ENCODE results near the gene ACTL6B. TPM values are rescaled to one million over a fixed set of nuclear protein-coding genes. Genes with fewer than 3 reads are reported as not detected.

The ACTL6B gene
- total and polyA plus RNA-seq, 9 of the 15 experiments (the other 6 are each of a cell fraction or from before 2014, with no cell fraction given), result not detected

DNA sequence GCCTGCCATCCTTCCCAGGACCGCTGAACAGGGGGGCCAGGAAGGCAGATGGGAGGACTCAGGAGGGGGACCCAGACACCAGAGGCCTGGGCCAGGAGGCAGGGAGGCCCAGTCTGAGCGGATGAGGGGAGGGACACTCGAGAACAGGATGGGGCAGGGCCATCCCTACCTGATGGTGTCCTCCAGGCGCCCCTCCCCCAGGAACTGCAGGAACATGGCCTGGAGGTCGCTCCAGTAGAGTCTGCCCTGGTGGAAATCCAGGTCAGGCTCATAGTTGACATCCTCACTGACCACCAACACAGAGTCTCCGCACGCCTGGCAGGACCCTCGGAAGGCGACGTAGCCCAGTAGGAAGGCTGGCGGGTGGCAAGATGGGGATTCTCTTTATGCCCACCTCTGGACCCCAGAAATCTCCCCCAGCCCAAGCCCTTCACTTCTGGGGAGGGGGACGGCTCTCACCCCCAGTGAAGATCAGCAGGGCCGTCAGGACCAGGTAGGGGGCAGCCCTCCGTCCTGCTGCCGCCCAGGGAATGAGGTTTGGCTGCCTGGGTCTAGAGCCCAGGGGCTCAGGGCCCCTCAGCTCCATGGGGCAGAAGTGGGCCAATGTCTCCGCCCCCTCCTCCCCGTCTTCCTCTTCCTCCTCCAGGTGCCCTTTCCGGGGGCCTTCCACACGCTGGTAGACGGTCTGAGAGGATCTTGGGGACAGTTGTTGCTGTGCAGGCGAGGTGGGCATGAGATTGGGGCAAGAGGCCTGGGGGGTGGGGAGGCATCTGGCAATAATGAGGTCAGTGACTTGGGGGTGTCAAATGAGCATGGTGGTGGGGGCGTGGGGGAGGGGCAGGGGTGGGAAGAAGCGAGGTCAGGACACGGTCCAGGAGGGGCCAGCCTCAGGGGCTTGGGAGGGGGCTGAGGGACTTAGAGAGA, 15.5 kb downstream of the ACTL6B start (continued):
- TF ChIP-seq ATF1 (CRISPR knock-in tag; IDR thresholded peaks at IDR 0.05), result no peak
- TF ChIP-seq ATF1 (tag; IDR thresholded peaks at IDR 0.05), result 0 out of 2 replicates have a peak, but pooled peaks have one; percentile 6
- TF ChIP-seq ESRRB (CRISPR knock-in tag; IDR thresholded peaks at IDR 0.05; ENCODE audit: borderline replicate concordance), result no peak
- TF ChIP-seq NR4A1 (CRISPR knock-in tag; IDR thresholded peaks at IDR 0.05), result no peak
- TF ChIP-seq NR4A1 (tag; IDR thresholded peaks at IDR 0.05), result no peak
- no peak for TF ChIP-seq DDX20 (tag; IDR thresholded peaks at IDR 0.05; ENCODE audit: low read depth)
- TF ChIP-seq KAT2B (IDR thresholded peaks at IDR 0.05; ENCODE audit: low read depth, low read length), result no peak
- TF ChIP-seq CHD1 (IDR thresholded peaks at IDR 0.05; ENCODE audit: low read length), result peak; percentile 55
- TF ChIP-seq MAFF (IDR thresholded peaks at IDR 0.05; ENCODE audit: low read length), result no peak
- TF ChIP-seq, protein P1, sequence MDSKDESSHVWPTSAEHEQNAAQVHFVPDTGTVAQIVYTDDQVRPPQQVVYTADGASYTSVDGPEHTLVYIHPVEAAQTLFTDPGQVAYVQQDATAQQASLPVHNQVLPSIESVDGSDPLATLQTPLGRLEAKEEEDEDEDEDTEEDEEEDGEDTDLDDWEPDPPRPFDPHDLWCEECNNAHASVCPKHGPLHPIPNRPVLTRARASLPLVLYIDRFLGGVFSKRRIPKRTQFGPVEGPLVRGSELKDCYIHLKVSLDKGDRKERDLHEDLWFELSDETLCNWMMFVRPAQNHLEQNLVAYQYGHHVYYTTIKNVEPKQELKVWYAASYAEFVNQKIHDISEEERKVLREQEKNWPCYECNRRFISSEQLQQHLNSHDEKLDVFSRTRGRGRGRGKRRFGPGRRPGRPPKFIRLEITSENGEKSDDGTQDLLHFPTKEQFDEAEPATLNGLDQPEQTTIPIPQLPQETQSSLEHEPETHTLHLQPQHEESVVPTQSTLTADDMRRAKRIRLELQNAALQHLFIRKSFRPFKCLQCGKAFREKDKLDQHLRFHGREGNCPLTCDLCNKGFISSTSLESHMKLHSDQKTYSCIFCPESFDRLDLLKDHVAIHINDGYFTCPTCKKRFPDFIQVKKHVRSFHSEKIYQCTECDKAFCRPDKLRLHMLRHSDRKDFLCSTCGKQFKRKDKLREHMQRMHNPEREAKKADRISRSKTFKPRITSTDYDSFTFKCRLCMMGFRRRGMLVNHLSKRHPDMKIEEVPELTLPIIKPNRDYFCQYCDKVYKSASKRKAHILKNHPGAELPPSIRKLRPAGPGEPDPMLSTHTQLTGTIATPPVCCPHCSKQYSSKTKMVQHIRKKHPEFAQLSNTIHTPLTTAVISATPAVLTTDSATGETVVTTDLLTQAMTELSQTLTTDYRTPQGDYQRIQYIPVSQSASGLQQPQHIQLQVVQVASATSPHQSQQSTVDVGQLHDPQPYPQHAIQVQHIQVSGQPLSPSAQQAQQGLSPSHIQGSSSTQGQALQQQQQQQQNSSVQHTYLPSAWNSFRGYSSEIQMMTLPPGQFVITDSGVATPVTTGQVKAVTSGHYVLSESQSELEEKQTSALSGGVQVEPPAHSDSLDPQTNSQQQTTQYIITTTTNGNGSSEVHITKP (IDR thresholded peaks at IDR 0.05; ENCODE audit: partially characterized antibody), result peak; percentile 32
- no peak for TF ChIP-seq SLC30A9 (CRISPR knock-in tag; IDR thresholded peaks at IDR 0.05)
- TF ChIP-seq POLR2G (IDR thresholded peaks at IDR 0.05; ENCODE audit: low read depth, low read length), result peak; percentile 72
- TF ChIP-seq TCF7 (IDR thresholded peaks at IDR 0.05; ENCODE audit: borderline replicate concordance), result no peak
- TF ChIP-seq SMARCC2 (IDR thresholded peaks at IDR 0.05; ENCODE audit: low read depth), result peak; percentile 13; the same call in 1 of the 2 replicates
- TF ChIP-seq ZNF354B (CRISPR knock-in tag; IDR thresholded peaks at IDR 0.05), result no peak
- TF ChIP-seq BDP1 (IDR thresholded peaks at IDR 0.05; ENCODE audit: insufficient read depth, insufficient read length), result no peak
- TF ChIP-seq YY1 (IDR thresholded peaks at IDR 0.05; ENCODE audit: borderline replicate concordance in 1 of 3, control insufficient read depth in 1 of 3, extremely low read depth in 1 of 3, insufficient read depth in 3 of 3, insufficient read length in 1 of 3, insufficient replicate concordance in 2 of 3, low read depth in 1 of 3, low read length in 2 of 3), result no peak
- TF ChIP-seq, protein P2, sequence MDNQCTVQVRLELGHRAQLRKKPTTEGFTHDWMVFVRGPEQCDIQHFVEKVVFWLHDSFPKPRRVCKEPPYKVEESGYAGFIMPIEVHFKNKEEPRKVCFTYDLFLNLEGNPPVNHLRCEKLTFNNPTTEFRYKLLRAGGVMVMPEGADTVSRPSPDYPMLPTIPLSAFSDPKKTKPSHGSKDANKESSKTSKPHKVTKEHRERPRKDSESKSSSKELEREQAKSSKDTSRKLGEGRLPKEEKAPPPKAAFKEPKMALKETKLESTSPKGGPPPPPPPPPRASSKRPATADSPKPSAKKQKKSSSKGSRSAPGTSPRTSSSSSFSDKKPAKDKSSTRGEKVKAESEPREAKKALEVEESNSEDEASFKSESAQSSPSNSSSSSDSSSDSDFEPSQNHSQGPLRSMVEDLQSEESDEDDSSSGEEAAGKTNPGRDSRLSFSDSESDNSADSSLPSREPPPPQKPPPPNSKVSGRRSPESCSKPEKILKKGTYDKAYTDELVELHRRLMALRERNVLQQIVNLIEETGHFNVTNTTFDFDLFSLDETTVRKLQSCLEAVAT (IDR thresholded peaks at IDR 0.05), result no peak
- TF ChIP-seq, protein P3, sequence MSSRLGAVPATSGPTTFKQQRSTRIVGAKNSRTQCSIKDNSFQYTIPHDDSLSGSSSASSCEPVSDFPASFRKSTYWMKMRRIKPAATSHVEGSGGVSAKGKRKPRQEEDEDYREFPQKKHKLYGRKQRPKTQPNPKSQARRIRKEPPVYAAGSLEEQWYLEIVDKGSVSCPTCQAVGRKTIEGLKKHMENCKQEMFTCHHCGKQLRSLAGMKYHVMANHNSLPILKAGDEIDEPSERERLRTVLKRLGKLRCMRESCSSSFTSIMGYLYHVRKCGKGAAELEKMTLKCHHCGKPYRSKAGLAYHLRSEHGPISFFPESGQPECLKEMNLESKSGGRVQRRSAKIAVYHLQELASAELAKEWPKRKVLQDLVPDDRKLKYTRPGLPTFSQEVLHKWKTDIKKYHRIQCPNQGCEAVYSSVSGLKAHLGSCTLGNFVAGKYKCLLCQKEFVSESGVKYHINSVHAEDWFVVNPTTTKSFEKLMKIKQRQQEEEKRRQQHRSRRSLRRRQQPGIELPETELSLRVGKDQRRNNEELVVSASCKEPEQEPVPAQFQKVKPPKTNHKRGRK (tag; IDR thresholded peaks at IDR 0.05), result no peak
- TF ChIP-seq ZNF174 (CRISPR knock-in tag; IDR thresholded peaks at IDR 0.05), result no peak
- no peak for TF ChIP-seq ZNF134 (CRISPR knock-in tag; conservative IDR thresholded peaks at IDR 0.05)
- TF ChIP-seq RNF2 (IDR thresholded peaks at IDR 0.05), result no peak
- no peak for TF ChIP-seq ZSCAN29 (IDR thresholded peaks at IDR 0.05)

Data from K562 (cell line).